ENCODE measurements around the gene ZBTB7C. TPM values are rescaled to one million over a fixed set of nuclear protein-coding genes. Genes with fewer than 3 reads are reported as not detected.
A peak's percentile ranks its signal among the peaks of the same experiment; 100 is the strongest.

ZBTB7C gene
- total RNA-seq, 3 donors from 2014 or later, result 5.6 to 26.5 (median 6.1) TPM

- intact Hi-C loops (cut with DNase I; ENCODE audit: low total_unique reads), result no loop called here
- H3K36me3 ChIP-seq, result no peaks in the 10 kb centered on the region
- no peaks in the 10 kb centered on the region for H3K9me3 ChIP-seq
- H3K27ac ChIP-seq, result peak overlapping the region; percentile 20 to 42
- TF ChIP-seq POLR2A (IDR thresholded peaks at IDR 0.05), result no peak
- TF ChIP-seq, protein P1, sequence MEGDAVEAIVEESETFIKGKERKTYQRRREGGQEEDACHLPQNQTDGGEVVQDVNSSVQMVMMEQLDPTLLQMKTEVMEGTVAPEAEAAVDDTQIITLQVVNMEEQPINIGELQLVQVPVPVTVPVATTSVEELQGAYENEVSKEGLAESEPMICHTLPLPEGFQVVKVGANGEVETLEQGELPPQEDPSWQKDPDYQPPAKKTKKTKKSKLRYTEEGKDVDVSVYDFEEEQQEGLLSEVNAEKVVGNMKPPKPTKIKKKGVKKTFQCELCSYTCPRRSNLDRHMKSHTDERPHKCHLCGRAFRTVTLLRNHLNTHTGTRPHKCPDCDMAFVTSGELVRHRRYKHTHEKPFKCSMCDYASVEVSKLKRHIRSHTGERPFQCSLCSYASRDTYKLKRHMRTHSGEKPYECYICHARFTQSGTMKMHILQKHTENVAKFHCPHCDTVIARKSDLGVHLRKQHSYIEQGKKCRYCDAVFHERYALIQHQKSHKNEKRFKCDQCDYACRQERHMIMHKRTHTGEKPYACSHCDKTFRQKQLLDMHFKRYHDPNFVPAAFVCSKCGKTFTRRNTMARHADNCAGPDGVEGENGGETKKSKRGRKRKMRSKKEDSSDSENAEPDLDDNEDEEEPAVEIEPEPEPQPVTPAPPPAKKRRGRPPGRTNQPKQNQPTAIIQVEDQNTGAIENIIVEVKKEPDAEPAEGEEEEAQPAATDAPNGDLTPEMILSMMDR (IDR thresholded peaks at IDR 0.05), result no peak
- no peak for TF ChIP-seq POLR2AphosphoS5 (IDR thresholded peaks at IDR 0.05)
- H3K4me1 ChIP-seq, result no peaks in the 10 kb centered on the region
- no peaks in the 10 kb centered on the region for H3K27me3 ChIP-seq
- H3K4me3 ChIP-seq, result no peak overlapping the region
- DNase-seq (ENCODE audit: low spot score in 2 of 2), result no peak
Measured at GRCh38 chr18:48263914-48264902, 145.0 kb downstream of the ZBTB7C start.

DNA sequence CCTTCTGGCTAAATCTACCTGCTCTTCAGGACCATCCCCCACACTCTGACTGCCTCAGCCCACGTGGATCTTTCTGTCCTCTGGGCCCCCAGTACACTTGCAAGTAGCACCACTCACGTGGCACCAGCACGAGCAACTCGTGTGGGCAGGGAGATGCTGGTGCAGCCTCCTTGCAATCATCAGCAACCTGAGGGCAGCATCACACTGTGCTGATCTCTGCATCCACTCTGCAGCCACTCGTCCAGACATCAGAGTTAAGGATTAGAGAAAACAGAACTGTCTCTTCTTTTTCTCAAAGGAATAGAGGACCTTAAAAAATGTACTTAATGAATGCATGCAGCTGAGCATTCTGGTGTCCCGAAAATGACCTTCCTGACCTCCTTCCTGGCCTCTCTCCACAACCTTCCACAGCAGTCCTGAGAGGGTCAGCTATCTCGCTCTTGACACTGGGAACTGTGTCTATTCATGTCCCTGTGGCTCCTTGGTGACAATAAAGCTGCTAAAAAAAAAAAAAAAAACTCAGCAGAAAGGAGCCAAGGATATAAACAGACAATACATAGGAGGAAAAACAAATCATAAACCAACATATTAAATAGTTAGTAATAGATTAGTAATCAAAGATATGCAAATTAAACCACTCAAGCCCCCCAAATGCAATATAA, 145.9 kb downstream of the ZBTB7C start:
- Histone ChIP-seq H3K4me3 (no peak overlapping the region), H3K9me3 (no peaks in the 10 kb centered on the region), H3K27ac (peak overlapping the region in 1 of 2 donors; percentile 42), H3K27me3 (no peaks in the 10 kb centered on the region), H3K4me1 (no peaks in the 10 kb centered on the region), H3K36me3 (no peaks in the 10 kb centered on the region)
- DNase-seq (ENCODE audit: low spot score in 2 of 2), result no peak
- intact Hi-C loops (cut with DNase I; ENCODE audit: low total_unique reads), result no loop called here
- TF ChIP-seq POLR2A (IDR thresholded peaks at IDR 0.05), result no peak
- TF ChIP-seq POLR2AphosphoS5 (IDR thresholded peaks at IDR 0.05), result no peak
- TF ChIP-seq, protein P1 (IDR thresholded peaks at IDR 0.05), result no peak

- DNase-seq (ENCODE audit: low spot score in 2 of 2), result no peak
- H3K4me1 ChIP-seq, result no peaks in the 10 kb centered on the region
- no peaks in the 10 kb centered on the region for H3K36me3 ChIP-seq
- H3K4me3 ChIP-seq, result no peak overlapping the region
- no peak for TF ChIP-seq POLR2AphosphoS5 (IDR thresholded peaks at IDR 0.05)
- no peaks in the 10 kb centered on the region for H3K27me3 ChIP-seq
- no peak overlapping the region for H3K27ac ChIP-seq
- peaks cover 0 to 14% of the 10 kb centered on the region in 2 donors for H3K9me3 ChIP-seq
- intact Hi-C loops (cut with DNase I; ENCODE audit: low total_unique reads), result no loop called here
Measured at GRCh38 chr18:48260237-48260636, 148.9 kb downstream of the ZBTB7C start.

GRCh38 chr18:48256848-48257247, 152.3 kb downstream of the ZBTB7C start:
- no peak for TF ChIP-seq POLR2A (IDR thresholded peaks at IDR 0.05)
- TF ChIP-seq POLR2AphosphoS5 (IDR thresholded peaks at IDR 0.05), result no peak
- TF ChIP-seq, protein P1 (IDR thresholded peaks at IDR 0.05), result no peak
- intact Hi-C loops (cut with DNase I; ENCODE audit: low total_unique reads), result no loop called here

DNA sequence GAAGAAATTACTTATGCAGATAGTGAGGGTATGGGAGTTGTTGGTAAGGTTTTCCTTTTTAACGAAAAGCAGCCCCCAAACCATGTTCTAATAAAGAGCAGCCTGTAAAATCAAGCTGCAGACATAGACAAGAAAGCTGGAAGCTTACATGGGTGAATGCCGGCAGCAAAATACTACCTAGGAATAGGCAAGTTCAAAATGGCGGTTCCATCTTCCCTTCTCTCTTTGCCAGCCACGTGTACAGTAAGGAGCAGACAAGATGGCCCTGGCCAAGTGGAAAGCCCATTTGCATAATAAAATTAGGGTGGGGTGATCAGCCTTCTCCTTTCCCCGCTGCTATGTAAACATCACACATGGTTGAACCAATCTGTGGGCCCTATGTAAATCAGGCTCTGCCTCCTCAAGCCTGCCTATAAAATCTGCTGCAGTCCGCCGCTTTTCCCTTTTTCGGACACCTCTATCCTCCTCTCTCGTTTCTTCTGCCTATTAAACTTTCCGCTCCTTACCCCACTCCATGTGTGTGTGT, 155.0 kb downstream of the ZBTB7C start:
- Histone ChIP-seq H3K27ac (no peak overlapping the region), H3K4me3 (no peak overlapping the region), H3K36me3 (no peaks in the 10 kb centered on the region), H3K9me3 (peaks cover 0 to 14% of the 10 kb centered on the region in 2 donors), H3K4me1 (no peaks in the 10 kb centered on the region), H3K27me3 (no peaks in the 10 kb centered on the region)
- TF ChIP-seq POLR2AphosphoS5 (IDR thresholded peaks at IDR 0.05) (no peak), POLR2A (IDR thresholded peaks at IDR 0.05) (no peak)
- TF ChIP-seq, protein P1 (IDR thresholded peaks at IDR 0.05), result no peak
- no peak for DNase-seq (ENCODE audit: low spot score in 2 of 2)
- intact Hi-C loops (cut with DNase I; ENCODE audit: low total_unique reads), result no loop called here

More at GRCh38 chr18:48256848-48257247, 152.3 kb downstream of the ZBTB7C start:
- no peaks in the 10 kb centered on the region for H3K36me3 ChIP-seq
- H3K4me3 ChIP-seq, result no peak overlapping the region
- no peak for DNase-seq (ENCODE audit: low spot score in 2 of 2)
- H3K9me3 ChIP-seq, result peaks cover 0 to 14% of the 10 kb centered on the region in 2 donors
- H3K27me3 ChIP-seq, result no peaks in the 10 kb centered on the region
- H3K4me1 ChIP-seq, result no peaks in the 10 kb centered on the region
- H3K27ac ChIP-seq, result no peak overlapping the region
